NCI-H2196 (cell line): Measurements from ENCODE around the gene KIAA1217.
"Not testable (repeated sequence)": the region's sequence is repeated elsewhere in the genome, so short reads cannot be mapped to it uniquely, and the experiment has no call there.

Source experiments
- DNase-seq: peaks from one replicate; lab custom pipeline; 2025; ENCODE audit not compliant: unreplicated experiment; lab: John Stamatoyannopoulos, UW

Gene KIAA1217

DNA sequence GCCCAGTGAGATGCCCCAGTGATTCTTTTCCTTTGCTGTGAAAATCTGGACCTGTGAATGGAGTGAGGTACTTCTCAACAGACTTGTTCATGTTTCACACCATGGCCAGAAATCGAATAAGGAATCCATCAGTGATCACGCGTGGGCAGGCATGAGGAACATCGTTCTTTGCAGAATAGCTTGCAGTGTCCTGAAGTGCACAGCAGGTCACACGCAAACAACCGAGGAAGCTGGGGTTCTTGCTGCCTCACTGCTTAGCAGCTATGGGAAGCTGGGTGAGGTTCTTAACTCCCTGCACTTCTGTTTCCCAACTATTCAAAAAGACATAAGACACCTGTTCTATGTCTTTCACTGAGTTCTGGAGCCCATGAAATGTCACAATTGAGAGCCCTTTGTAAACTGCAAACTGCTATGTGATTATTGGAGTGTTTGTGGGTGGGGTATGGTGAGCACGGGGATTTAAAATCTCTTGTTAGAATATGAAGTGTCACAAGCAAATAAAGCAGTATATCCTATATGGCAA, 253.4 kb downstream of the KIAA1217 start:
- DNase-seq: no peak

DNA sequence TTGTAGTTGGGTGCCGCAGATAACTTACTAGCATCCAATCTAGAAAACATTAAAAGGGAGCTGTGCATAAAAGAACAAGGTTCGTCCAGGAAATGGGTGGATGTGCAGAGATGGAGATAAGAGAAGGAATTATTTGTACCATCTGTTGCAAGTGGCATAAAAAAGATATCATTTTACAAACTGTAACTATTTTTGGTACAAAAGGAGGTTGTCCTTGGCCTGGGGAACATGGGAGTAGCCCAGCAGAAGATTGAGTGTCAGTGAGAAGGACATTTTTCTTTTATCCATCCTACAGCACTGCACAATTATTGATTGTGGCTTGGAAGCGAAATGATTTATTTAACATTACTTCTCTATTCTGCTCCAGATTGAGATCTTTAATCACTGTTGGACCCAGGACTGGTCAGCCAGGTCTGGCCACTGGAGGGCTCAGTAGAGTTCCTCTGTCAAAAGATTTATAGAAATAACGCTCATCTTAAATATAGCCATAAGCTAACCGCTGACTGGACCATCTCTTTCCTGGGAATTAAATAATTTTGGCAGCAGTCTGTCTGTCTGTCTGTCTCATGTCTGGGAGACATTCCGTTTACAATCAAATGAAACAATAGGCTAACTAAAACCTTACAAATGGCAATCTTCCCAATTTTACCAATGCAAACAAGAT, 254.1 kb downstream of the KIAA1217 start:
- DNase-seq: no peak

DNA sequence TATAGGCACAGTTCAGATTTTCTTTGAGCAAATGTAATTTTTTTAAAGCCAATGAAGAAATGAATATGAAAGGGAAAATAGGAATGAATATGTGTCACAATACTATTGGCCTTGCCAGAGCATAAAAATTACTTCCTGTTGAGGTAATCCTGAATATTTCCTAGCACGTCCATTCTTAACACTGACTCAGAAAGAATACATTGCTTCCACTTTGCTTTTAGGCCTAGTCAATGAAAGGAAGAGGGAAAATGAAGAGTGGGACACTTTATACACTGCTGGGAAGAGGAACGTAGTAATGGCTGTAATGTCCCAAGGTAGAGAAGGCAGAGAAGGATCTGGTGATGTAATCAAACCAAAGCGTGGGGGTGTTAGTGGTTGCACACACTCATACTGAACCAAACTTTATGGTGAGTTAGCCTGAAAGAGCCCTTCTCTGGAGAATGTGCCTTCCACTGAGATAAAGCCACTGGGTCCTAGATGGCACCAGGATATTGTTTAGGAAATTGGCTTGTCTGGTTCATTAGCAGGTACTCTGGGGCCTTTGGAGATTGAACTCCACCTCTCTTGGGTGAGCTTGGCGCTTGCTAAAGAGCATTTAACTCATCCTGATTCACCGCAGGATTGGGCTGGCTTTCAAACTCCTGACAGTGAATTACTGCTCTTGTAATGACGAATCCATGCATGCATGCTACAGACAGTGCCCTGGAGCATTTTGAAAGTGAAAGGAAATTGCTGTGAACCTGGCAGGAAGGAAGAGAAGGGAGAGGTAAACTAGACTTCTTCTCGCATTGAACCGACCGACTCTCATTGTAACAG, 254.9 kb downstream of the KIAA1217 start:
- DNase-seq: no peak

DNA sequence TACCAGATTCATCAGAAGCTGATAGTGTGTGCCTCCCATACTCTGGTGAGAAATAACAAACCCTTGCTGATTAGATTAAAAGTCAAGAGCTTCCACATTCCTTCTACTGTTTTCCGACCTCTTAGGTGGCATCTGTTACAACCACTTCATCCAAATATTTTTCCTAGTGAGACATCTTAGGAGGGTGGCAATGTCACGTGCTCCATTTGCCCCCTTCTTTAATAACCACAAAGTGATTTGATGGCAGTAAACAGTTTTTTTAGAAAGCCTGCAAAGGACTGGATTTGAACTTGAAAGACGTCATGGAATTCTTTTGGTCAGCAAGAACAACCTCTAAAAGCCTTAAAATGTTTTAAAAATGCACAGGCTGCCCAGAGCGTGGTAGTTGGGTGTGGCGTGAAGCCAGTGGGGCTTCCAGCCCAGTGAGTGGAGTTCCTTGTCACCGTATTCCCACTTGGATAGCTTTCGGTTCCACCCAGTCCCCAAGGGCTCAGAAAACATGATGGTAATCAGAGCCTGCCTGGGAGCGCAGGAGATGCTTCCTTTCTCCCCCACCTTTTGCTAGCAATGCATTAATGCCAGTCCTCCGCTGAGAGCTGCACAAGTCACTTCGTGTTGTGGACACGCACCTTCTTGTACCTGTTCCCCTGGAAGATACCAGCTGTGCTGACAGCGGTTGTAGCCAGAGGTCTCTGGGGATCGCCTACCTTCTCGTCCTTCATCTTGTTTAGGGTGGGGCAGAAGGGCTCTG, 256.4 kb downstream of the KIAA1217 start:
- DNase-seq: no peak

DNA sequence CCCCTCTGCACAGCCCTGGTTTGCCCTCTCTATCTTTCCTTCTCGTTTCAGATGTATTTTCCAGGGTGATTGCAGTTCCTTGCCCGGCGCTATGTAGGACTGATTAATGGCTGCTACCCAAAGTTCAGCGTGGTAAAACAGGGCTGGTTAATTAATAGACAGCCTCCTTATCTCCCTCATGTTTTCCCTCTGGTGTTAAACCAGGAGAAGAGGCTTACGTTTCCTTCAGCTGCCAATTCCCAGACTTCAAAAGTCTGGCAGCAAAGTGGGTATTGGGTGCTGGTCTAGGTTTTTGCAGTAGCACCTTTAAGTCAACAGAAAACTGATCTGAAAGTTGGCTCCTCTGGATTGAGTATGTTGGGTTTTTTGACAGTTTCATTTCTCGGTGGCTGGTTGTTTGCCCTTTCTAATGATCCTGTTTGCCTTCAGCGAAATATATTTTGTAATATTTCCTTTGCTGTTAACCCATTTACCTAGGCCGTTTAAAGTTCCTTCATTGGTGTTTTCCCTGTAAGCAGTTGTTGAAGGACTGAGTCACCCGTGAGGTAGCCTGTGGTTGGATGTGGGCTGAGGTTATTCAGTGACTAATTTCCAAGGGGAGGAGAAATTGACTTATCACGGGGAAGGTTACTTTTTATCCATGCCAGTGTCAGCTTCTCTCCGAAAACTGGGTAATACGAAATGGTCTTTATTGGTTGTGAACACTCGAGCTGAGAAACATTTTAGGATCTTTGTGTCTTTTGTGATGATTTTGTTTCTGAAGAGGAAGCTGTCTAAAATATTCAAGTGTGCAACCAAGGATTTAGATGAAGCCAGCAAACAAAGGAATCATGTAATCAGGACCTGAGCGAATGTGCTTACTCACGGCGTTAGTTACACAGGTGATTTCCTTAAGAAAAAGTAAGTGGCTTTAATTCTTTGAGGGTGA, 257.2 kb downstream of the KIAA1217 start:
- DNase-seq: no peak

DNA sequence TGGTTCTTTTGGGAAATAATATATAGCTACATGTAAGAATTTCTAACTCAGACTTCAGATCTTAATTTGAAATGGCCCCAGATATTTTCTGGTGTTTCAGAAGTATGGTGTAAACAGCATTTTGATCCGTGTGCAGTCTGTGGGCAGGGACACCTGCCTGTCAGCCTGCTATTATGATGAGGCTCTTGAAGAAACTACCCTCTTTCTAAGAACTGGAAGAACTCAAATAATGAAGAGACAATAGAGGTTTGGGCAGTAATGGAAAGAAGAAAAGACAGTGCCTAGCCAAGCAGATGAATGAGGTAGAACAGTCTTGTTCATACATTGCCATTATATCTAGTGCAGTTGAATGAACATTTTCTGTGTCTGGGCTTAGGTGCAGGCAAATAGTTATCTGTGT, 258.2 kb downstream of the KIAA1217 start:
- DNase-seq: no peak

DNA sequence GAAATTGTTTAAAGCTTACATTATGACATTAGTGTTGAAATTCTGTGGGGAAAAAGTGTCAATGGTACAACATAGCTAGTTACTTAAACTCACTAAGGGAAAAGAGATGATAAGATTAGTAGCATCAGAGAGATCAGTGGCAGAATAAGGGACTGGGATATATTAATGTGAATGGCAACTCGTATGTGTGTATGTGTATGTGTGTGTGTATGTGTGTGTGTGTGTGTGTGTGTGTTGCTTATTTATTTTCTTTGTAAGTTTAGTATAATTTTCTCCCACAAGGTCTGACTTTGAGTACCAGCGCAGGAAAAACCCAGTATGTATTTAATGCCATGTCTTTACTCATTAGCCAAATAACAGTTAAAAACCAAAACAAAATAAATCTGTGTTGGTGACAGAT, 258.7 kb downstream of the KIAA1217 start:
- DNase-seq: no peak

DNA sequence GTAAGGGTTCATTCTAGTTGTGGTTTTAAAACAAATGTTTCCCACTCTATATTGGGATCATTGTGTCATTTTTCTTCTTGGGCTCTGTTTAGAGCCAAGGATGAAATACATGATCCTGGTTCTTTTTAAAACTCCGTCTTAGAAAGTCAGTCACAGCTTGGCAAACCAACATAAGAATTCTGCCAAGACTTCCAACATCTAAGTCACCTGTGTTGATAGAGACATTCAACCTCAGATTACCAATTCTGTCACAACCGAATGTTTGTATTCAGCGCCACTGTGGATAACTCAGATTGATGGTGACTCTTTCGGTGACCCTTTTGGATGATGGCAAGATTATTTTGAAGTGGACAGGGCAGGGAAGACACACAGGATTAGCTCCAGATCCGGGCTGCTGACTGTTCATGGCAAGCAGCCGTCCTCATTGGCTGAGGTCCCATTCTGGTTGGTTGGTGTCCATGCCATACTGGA, 259.4 kb downstream of the KIAA1217 start:
- no peak for DNase-seq

DNA sequence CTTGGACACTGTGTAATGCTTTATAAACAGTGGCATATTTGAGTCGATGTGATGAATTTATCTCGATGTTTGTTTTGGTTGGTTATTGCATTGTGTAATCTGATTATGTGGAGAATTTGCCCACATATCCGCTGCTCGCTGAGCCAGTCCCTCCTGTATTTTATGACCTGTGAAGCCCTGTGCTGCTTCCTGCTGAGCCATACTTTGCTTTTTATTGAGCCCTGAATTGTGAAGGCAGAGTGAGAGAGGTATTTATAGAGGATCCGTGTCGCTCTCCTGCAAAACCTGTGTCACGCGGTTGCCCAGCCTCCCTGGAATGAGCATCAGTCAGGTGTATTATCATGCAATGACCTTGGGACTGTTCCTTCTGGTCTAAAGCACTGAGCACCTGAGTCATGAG, 261.1 kb downstream of the KIAA1217 start:
- no peak for DNase-seq

DNA sequence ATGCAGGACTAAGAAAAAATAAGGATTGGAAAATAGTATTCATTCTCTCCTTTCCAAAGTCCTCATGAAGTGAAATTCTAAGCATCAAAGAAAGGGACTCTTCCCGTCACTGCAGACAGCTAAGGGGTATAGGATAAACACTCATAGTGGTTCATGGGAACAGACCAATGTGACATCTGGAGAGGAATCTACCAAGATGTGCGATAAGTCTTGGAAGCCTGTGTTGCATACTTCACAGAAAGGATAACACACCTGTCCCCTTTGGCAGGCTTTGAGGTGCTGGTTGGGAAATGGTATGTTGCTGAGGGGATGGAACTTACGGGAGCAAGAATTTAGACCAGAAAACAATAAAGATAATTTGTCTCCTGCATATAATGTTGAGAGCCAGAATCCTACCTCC, 266.7 kb downstream of the KIAA1217 start:
- no peak for DNase-seq

DNA sequence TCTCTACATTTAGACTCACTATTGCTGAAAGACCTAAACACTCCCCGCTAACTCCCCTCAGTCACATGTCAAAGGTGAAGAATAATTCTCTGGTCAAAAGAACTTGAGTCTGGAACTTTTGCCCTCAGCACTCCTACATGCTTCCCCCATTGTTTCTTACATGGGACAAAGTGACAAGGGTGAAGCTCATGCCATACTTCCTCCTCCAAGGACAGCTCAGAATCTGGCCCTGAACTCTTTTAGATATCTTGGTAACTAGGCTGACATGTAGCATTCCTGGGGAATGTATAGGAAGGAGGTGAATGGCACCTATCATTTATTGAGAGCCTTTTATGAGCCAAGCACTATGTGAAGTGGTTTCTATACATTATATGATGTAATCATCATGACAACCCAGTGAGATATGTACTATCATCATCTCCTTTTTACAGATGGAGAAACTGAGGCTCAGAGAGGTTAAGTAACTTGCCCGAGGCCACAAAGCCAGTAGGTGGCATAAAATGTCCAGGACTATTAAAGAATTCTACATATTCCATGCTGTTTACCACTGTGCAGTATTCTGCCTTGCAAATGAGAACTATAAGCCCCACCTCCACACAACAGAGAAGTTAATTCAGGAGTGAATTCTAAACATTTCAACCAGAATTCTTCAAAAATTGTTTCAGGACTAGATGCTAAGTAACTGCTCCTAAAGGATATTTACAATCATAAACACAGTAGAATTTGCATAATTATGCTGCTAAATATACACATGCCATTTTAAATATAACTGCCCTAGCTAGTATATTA, 268.2 kb downstream of the KIAA1217 start:
- DNase-seq: no peak

DNA sequence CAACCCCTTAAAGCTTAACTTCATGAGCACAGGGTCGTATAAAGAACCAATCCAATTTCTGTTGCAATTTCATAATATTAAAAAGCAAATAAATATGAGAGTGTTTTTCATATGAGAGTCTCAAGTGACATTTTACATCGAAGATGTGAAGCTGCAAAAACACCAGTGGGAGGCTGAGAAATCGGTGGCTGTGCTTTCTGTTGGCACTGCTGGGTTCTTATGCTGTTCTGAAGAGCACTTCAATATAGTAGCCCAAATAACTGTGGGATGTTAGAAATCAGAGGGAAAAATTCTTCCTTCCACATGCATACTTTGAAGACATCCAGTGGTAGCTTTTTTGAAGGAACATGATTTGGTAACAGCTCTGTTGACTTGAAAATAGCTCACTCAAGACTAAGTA, 269.0 kb downstream of the KIAA1217 start:
- no peak for DNase-seq

DNA sequence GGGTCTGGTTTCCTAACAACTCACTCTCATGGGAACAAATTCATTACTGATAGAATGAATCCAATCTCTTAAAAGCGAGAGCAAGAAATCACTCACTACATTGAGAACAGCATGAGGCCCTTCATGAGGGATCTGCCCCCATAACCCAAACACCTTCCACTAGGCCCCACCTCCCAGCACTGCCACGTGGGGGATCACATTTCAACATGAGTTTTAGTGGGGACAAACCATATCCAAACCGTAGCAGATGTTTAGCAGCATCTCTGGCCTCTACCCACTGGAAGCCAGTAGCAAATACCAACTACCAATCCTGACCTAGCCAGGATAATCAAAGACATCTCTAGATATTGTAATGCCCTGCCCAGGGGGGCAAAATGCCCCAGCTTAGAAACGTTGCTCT, 270.9 kb downstream of the KIAA1217 start:
- no peak for DNase-seq

DNA sequence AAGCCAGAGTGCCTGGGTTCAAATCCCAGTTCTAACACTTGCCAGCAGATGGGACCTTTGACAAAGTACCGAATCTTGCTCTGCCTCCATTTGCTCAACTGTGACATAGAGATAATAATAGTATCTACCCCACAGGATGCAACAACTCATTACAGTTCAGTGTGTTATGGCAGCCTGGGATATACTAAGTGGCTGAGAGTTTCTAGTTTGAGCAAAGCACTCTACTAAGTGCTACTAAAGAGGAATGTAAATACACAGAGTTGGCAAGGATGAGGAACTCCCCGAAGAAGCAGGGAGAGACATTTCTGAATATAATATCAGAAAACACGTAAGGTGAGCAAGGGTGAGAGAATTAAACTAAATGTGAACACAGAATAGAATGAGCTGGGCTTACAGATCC, 271.5 kb downstream of the KIAA1217 start:
- DNase-seq: no peak

DNA sequence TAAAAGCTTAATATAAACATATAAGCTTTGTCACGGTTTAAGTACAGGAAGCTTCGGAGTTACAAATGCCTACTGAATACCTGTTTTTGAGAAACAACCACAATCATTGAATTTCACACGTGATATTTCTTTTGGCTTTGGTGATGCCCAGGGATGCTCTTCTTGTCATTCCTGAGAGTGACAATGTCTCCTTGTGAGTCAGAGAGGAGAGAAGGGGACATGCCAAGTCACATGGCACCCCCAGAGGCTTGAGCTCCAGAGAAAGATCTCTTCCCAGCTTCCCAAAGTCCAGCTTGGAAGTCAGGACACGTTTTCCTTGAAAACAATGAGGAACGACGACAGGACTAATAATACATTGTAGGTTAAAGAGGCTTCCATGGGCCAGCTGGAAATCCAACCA, 272.3 kb downstream of the KIAA1217 start:
- no peak for DNase-seq

DNA sequence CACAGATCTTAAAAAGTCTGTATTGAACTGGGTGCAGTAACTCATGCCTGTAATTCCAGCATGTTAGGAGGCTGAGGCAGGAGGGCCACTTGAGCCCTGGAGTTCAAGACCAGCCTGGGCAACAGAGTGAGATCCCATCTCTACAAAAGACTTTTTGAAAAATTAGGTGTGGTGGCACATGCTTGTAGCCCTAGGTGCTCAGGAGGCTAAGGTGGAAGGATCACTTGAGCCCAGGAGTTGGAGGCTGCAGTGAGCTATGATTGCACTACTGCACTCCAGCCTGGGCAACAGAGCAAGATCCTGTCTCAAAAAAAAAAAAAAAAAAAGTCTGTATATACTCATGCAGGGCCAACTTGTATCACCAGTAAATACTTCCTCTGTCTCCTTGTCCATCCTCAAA, 273.8 kb downstream of the KIAA1217 start:
- DNase-seq: not testable (repeated sequence)

DNA sequence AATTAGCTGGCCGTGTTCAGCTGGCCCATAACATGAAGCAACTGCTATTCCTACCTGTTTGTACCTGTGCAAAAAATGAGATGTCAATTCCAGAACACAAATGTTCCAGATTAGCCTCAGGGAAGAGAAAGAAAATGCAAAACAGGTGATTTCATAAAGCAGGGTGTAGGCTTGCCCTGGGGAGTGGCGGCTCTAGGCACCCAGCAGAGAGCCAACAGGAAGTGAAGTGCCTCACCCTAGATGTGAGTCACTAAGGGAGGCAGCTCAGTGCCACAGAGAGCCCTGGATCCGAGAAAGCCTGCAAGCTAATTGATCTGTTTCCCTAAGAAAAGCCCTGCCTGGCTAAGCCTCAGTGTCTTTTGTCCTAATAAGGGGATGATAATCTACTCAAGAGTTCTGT, 274.8 kb downstream of the KIAA1217 start:
- DNase-seq: no peak

DNA sequence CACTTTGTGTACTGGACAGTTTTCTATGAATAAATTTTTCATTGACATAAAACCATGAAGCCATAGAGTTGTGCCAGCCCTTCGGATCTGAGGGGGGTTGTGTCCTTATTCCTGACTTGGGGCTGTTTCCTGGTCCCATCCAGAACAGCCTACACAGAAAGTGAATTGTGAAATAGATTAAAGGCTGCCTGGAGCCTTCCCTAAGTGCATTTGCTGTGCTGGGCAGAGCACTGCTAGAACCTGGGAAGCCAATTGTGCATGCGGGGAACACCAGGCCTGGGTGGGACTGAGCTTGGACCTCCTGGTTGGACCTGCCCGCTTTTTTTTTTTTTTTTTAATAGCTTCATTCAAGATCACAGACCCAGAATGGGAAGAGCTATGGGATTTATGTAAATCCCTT, 275.8 kb downstream of the KIAA1217 start:
- no peak for DNase-seq

DNA sequence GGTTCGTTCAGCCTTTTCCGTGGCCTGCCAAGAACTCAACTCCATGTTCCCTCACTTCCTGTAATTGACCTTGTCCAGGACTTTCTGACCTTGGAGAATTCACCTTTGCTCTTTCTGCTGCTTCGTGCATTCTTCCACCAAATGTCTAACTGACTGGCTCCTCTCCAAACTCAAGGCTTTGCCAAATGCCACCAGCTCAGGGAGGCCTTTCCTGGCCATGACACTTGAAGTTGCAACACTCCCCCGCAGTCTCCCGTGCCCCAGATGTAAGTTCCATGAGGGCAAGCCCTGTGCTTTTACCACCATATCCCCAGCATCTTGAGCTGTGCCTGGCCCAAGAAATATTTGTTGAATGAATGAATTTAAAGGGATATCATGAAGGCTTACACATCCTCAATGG, 276.4 kb downstream of the KIAA1217 start:
- no peak for DNase-seq

DNA sequence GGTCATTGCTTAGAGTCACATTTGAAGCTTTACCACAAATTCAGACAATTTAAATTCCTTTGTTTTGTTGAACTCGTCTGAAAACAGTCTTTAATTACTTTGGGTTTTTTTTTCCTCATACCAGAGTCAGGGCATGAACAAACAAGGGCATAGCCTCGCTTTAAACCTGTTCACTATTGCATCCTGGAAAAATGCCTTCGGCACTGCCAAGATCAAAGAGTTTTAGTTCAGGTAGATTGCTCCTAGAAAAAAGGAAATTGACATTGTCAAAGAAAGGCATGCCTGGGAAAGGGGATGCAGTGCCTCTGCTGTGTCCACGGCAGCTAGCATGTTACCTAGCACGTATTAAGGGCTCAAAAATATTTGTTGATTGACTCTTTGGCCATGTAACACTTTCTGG, 279.7 kb downstream of the KIAA1217 start:
- no peak for DNase-seq
